HG02870 (cell line): ENCODE results near the gene LRRC53.

Source experiments
- ATAC-seq: cut with Tn5 transposase; IDR thresholded peaks from one replicate; pipeline ENCODE4 v1.9.1; 2021; ENCODE audit warnings: mild to moderate bottlenecking, moderate library complexity; ENCODE audit not compliant: unreplicated experiment

LRRC53 gene

DNA sequence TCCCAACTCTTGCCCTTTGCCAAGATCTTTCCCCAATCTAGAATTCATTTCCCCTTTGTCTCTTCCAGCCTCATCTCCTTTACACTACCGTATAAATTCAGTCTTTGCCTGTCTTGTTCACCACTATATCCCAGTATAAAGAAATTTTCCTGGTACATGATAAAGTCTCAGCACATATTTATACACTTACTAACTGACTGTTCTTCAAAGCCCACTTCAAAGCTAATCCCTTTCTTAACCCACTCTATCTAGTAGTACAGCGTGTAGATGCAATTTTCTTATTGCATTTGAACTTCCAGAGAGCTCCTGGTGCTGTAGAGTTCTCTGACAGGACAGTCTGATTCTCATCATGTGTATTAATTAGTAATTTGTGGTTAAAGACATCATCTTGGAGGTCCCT, 78.1 kb downstream of the LRRC53 start:
- no peak for ATAC-seq

DNA sequence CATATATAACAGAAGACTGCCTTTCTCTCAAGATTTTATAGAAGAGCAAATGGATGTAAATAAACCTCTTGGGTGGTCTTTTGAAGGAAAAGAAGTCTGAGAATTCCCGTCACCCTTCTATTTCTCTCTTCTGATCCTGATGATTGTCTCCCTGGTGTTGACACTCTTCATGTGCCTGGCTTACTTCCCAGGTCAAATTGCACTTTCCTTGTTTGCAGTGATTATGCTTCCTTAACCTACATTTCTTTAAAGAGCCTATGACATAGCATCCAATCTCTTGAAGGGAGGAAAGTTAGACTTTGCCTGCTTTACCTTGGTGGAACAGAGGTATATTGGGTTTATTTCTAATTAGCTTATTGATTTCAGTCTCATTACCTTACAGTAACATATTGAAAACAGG, 80.1 kb downstream of the LRRC53 start:
- no peak for ATAC-seq

DNA sequence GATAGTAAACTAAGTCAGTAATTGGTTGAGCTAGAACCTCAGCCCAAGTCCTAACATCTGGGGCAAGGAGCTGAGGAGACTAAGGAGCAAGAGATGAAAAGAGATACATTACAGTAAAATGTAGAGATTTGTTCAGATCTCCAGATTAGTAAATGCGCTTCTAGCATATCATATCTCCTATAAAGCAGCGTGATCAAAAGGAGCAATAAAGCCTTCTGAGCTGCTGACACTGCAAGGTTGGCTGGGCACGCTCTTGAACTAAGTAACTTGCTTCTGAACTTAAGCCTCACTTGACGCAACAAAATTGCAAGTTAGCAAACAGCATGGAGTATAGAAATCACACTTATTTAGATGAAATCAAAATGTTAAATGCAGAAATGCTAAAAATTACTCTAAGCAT, 80.9 kb downstream of the LRRC53 start:
- ATAC-seq, result no peak

DNA sequence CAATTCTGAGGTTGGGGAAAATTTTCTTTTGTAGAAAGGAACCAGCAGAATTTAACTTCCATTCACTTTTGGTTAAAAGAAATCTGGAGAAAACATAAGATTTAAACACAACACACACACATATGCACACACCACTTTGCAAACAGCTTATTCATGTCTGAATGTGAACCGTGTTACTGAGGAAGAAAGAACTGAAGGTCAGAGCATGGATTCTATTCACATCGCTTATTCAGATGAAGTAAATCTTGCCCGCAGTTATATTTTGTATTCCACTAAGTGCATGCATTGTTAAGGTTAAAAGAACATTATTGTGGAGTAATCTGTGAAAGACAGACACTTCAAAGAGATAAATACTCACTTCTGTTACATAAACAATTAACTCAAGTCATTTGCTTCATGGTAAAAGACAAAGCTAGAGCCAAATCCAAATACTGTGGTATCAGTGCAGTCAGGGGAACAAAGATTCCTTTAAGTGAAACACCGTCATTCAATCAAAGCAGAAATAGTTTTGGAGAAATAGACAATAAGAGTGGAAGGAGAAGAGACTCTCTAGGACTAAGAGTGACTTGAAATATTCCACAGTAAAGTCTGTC, 82.0 kb downstream of the LRRC53 start:
- ATAC-seq, result no peak

DNA sequence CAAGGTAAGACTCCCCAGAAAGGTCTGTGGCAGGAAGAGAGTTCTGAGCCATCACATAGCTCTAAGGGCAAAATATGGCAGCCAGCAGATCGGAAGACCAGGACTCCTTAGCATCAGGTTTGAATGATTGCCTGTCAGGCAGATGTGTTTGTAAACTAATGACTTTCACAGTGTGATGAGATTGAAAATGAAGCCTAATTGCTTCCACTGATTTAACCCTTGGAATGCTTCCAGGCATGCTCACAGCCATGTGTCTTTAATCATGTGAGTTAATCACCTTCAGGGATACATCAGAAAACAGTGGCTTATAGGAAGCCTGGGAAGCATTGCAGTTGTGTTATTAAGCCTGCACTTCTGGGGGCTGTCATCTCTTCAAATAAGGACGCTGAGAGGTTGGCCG, 82.8 kb downstream of the LRRC53 start:
- ATAC-seq, result no peak

DNA sequence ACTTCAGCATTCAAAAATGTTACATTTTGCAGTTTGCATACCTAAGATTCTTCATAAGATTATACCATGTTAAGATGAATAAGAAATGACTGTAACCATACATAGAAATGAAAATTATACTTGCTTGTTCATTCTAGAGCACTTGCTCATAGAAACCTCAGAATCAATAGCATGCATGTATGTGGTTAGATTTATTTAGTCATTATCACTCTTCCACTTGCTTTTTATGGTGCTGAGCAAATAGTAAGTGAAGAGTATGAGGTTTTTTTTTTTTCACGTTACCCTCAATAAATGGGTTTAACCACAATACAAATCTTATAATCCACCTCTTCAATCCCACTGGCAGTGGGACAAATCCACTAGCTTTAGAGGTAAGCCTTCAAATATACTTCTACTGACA, 84.7 kb downstream of the LRRC53 start:
- ATAC-seq, result no peak

DNA sequence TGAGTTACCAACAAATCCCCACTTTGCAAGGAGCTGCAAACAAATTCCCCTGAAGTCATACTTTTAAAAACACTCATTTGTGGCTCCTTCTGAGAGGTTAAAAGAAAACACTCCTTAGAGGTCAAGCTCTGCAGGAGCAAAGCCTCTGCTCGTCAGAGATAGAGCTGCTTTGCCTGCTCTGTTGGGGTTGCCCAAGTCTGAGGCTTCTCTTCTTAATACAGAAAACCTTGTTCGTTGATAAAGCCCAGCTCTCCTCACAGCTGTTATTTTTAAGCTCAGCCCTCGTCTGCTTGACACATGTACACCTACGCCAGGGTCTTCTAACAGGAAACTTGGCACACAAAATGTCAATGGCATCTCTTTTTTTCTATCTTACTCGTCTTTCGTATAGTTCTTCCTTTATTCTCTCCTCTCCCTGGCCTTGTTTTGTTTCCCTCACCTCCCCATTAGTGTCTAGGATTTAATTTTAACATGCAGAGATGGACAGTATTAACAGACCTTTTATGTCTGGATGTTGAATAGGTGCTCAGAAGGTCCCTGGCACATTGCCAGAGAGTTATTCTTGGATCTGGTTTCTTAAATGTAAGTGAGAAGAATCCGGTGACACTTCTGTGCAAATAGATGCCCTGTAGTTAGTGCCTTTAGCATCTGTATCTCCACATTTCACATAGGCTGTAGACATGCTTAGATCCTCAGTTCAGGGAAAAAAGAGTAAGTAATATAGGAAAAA, 86.0 kb downstream of the LRRC53 start:
- ATAC-seq, result no peak

DNA sequence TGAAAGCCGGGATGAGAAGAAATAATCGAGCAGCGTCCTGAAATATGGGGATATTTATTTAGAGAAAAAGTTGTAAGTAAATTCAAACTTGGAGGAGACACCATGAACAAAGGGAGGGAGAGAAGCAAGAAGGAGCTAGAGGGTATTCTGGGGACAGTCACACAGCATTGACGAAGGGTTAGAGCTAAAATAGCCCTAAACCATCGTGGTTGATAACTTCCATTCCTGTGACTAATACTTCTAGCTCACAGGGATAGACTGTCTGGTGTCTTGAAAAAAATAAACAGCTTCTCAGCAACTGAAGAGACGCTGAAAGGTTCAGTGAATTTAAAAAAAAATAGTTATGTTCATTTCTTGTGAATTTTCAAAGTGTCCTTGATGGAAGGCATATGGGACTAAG, 86.7 kb downstream of the LRRC53 start:
- no peak for ATAC-seq

DNA sequence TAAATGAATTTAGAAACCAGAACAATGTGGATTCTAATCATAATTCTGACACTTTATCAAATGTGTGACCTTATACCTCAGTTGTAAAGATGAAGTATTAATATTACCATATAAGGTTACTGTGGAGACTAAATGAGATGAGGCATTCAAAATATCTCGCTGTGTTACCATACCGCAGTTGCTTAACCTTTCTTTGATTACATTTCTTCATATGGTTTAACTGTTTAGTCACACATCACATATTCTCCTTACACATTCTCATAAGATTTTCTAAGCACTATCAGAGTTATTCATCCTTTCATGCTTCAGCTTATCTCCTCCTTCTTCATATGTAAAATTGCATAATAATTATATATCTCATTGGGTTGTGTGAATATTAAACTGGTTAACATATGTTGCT, 88.9 kb downstream of the LRRC53 start:
- ATAC-seq, result no peak

DNA sequence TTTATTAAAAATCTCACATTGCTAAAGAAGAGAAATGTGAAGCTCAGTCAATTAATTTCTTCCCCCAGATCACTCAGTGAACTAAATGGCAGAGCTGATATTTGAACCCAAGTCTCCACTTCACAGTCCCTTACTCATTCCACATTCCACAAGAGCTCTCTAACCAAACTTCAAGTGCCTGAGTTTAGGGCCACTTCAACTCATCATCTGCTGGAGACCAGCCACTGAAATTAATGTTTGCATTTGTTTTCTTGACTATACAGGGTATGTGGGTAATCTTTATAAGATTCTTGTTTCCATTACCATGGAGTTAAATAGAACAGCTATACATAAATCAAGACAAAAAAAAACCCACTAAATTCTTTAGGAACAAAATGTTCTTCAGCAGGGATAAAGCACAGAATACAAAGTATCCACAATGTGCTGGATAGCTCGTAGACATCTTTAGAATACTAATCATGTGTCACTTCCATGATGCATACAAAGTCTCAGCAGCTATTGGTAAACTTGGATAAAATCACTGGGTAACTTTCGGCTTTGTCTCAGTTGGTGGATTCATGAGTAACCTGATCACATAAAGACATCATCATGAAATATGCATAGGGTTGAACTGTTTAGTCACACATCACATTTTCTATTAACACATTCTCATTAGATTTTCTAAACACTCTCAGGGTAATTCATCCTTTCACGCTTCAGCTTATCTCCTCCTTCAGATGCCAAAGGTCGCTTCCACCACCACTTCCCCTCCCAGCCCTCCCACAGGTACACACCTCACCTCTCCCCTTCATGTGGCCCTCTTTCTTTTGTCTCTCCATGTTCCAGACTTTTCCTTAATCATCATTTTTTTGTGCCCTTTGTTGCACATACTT, 89.8 kb downstream of the LRRC53 start:
- no peak for ATAC-seq

DNA sequence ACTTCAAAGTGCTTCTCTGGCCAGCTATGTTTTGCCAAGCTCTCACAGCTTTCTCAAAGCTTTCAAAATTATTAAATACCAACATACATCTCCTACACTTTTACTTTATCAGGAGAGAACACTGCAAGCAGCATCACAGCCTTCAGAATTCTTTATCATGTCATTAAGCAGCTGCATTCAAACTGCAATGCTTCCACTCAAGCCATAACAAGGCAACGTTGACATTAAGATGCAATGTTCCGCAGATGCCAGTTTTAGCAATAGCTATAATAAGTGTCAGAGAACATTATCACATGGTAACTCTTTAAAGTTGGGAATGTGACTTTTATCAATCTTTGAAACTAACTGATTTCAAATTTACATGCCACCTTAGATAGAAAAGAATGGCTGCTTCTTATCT, 91.9 kb downstream of the LRRC53 start:
- ATAC-seq, result no peak
